H1 (cell line): ENCODE results near the gene PLEKHG3. TPM values are rescaled to one million over a fixed set of nuclear protein-coding genes. Genes with fewer than 3 reads are reported as not detected.

Experiments used
- CTCF ChIA-PET: fragments of 300-600 bp; sonication (Branson Sonifier 250); formaldehyde crosslinking; loops from one replicate; lab custom pipeline; 2021; ENCODE audit not compliant: partially characterized antibody; lab: Charles Lee
- POLR2A ChIA-PET: fragments of 300-600 bp; sonication (Branson Sonifier 250); formaldehyde crosslinking; loops from one replicate; lab custom pipeline; 2021; ENCODE audit warnings: inconsistent platforms; ENCODE audit not compliant: partially characterized antibody; lab: Charles Lee
- DNase-seq, 2 experiments: peaks; one replicate each; pipeline versions ENCODE4 v3.0.0 to v3.0.0-alpha.2; 2010 to 2022; ENCODE audit warnings: low spot score in 2 of 2, low read depth in 1 of 2, mixed read lengths in 1 of 2
- FAIRE-seq: peaks from 2 replicates; lab custom pipeline; 2011; peaks lifted over from hg19 to GRCh38; lab: Jason Lieb, UNC
- H2AFZ ChIP-seq: 2 replicates; pipeline ENCODE4 v1.8.1; 2012; ENCODE audit warnings: low read length, inconsistent platforms
- H2AK5ac ChIP-seq: 2 replicates; pipeline ENCODE4 v1.6.1; 2013; ENCODE audit warnings: low read depth, low read length
- H2BK120ac ChIP-seq: replicated peaks from 2 replicates; pipeline ENCODE3; 2013; ENCODE audit warnings: low read depth, low read length, inconsistent platforms
- H2BK12ac ChIP-seq: 2 replicates; pipeline ENCODE4 v1.6.1; 2013; ENCODE audit warnings: low read depth, low read length
- H2BK15ac ChIP-seq: 2 replicates; pipeline ENCODE4 v1.6.1; 2013; ENCODE audit warnings: low read length
- H2BK20ac ChIP-seq: 2 replicates; pipeline ENCODE4 v1.6.1; 2013; ENCODE audit warnings: low read length
- H2BK5ac ChIP-seq: 2 replicates; pipeline ENCODE4 v1.6.1; 2013; ENCODE audit warnings: low read depth, low read length
- H3K14ac ChIP-seq: 2 replicates; pipeline ENCODE4 v1.6.1; 2013; ENCODE audit warnings: inconsistent platforms; ENCODE audit not compliant: insufficient read length
- H3K18ac ChIP-seq: 2 replicates; pipeline ENCODE4 v1.6.1; 2013; ENCODE audit warnings: low read length; ENCODE audit errors: extremely low read depth
- H3K23ac ChIP-seq: 2 replicates; pipeline ENCODE4 v1.6.1; 2013; ENCODE audit warnings: inconsistent platforms; ENCODE audit not compliant: insufficient read length
- H3K23me2 ChIP-seq: 2 replicates; pipeline ENCODE4 v1.6.1; 2013; ENCODE audit warnings: low read depth, low read length
- H3K27ac ChIP-seq: 2 replicates; pipeline ENCODE4 v1.6.1; 2011; ENCODE audit warnings: low read depth, low read length, inconsistent platforms
- H3K27me3 ChIP-seq, 4 experiments: replicated peaks in 1 of 4; 1 replicate in 1 of 4; 2 replicates in 3 of 4; pipeline versions ENCODE4 v1.6.1 to v1.8.1; 2011 to 2013; ENCODE audit warnings: low read length in 3 of 4, mild to moderate bottlenecking in 3 of 4, inconsistent platforms in 2 of 4, mixed read lengths in 2 of 4, moderate library complexity in 1 of 4; ENCODE audit not compliant: control insufficient read depth in 3 of 4, insufficient read depth in 3 of 4; ENCODE audit errors: extremely low read depth in 1 of 4
- H3K36me3 ChIP-seq, 4 experiments: 2 replicates each; pipeline versions ENCODE4 v1.6.1 to v1.8.1; 2011 to 2013; ENCODE audit warnings: mild to moderate bottlenecking in 4 of 4, low read length in 3 of 4, moderate library complexity in 2 of 4, control low read depth in 1 of 4, inconsistent platforms in 1 of 4; ENCODE audit not compliant: insufficient read depth in 4 of 4, control insufficient read depth in 2 of 4
- H3K4ac ChIP-seq: replicated peaks from 2 replicates; pipeline ENCODE3; 2013; ENCODE audit warnings: low read length, low read depth, mixed read lengths, inconsistent platforms; ENCODE audit not compliant: insufficient read length
- H3K4me1 ChIP-seq, 4 experiments: replicated peaks in 1 of 4; 1 replicate in 1 of 4; 2 replicates in 3 of 4; pipeline versions ENCODE4 v1.6.1 to v1.8.1; 2011 to 2013; ENCODE audit warnings: low read length in 3 of 4, inconsistent platforms in 2 of 4, mixed read lengths in 1 of 4; ENCODE audit not compliant: insufficient read depth in 4 of 4, control insufficient read depth in 3 of 4
- H3K4me2 ChIP-seq, 2 experiments: 2 replicates each; pipeline versions ENCODE4 v1.6.1 to v1.8.1; 2011 to 2013; ENCODE audit warnings: low read depth in 2 of 2, low read length in 2 of 2, control low read depth in 1 of 2, inconsistent platforms in 1 of 2, mild to moderate bottlenecking in 1 of 2; ENCODE audit not compliant: insufficient read depth in 1 of 2
- H3K4me3 ChIP-seq, 4 experiments: fragments of 200-600, 300-600 bp in 1 of 4; sonication (generic), shearing (Covaris generic), sonication (Bioruptor Twin) in 1 of 4; 2 replicates each; pipeline versions ENCODE4 v1.5.1 to v1.8.1; 2011 to 2016; ENCODE audit warnings: low read length in 4 of 4, low read depth in 3 of 4, control low read depth in 2 of 4, inconsistent platforms in 2 of 4, mild to moderate bottlenecking in 2 of 4, mixed read lengths in 1 of 4, moderate library complexity in 1 of 4; ENCODE audit not compliant: insufficient read depth in 2 of 4; ENCODE audit errors: extremely low read depth in 1 of 4
- H3K56ac ChIP-seq: replicated peaks from 2 replicates; pipeline ENCODE3; 2013; ENCODE audit warnings: low read depth, mild to moderate bottlenecking, mixed read lengths, low read length, inconsistent platforms; ENCODE audit not compliant: insufficient read length
- H3K79me1 ChIP-seq: 2 replicates; pipeline ENCODE4 v1.6.1; 2013; ENCODE audit warnings: low read depth, low read length, control low read depth
- H3K79me2 ChIP-seq, 2 experiments: 2 replicates each; pipeline versions ENCODE4 v1.6.1 to v1.8.1; 2012 to 2013; ENCODE audit warnings: low read length in 2 of 2, mild to moderate bottlenecking in 2 of 2, inconsistent platforms in 1 of 2; ENCODE audit not compliant: insufficient read depth in 2 of 2, control insufficient read depth in 1 of 2
- H3K9ac ChIP-seq, 4 experiments: replicated peaks in 1 of 4; 1 replicate in 1 of 4; 2 replicates in 3 of 4; pipeline versions ENCODE4 v1.6.1 to v1.8.1; 2011 to 2013; ENCODE audit warnings: low read depth in 3 of 4, low read length in 3 of 4, control low read depth in 2 of 4, mild to moderate bottlenecking in 2 of 4, moderate library complexity in 2 of 4, inconsistent platforms in 1 of 4; ENCODE audit errors: extremely low read depth in 1 of 4
- H3K9me3 ChIP-seq, 2 experiments: 2 replicates each; pipeline versions ENCODE4 v1.6.1 to v1.8.1; 2012 to 2013; ENCODE audit warnings: mild to moderate bottlenecking in 2 of 2, moderate library complexity in 2 of 2, control low read depth in 1 of 2, inconsistent platforms in 1 of 2, low read depth in 1 of 2, low read length in 1 of 2, mixed read lengths in 1 of 2; ENCODE audit not compliant: insufficient read depth in 2 of 2
- H4K20me1 ChIP-seq, 2 experiments: replicated peaks in 1 of 2; 2 replicates each; pipeline versions ENCODE3 to v1.8.1; 2011 to 2013; ENCODE audit warnings: inconsistent platforms in 2 of 2, low read length in 2 of 2, mild to moderate bottlenecking in 1 of 2; ENCODE audit not compliant: insufficient read depth in 2 of 2, control insufficient read depth in 1 of 2
- H4K5ac ChIP-seq: 2 replicates; pipeline ENCODE4 v1.6.1; 2013; ENCODE audit warnings: low read length, low read depth, mixed read lengths, inconsistent platforms; ENCODE audit not compliant: insufficient read length
- H4K8ac ChIP-seq: 2 replicates; pipeline ENCODE4 v1.8.0; 2013; ENCODE audit warnings: mild to moderate bottlenecking, moderate library complexity, low read length, inconsistent platforms; ENCODE audit not compliant: insufficient read depth; ENCODE audit errors: extremely low read depth
- H4K91ac ChIP-seq: replicated peaks from 2 replicates; pipeline ENCODE3; 2013; ENCODE audit warnings: low read length, mixed read lengths, inconsistent platforms; ENCODE audit not compliant: insufficient read length
- BACH1 ChIP-seq: IDR thresholded peaks from 2 replicates; pipeline ENCODE4 v1.6.1; 2012; ENCODE audit warnings: low read length, improper control_type of control experiment
- CBX5 ChIP-seq: fragments of 300-800, 300-1000 bp; sonication (generic); IDR thresholded peaks from 2 replicates; pipeline ENCODE4 v1.7.1; 2016; ENCODE audit warnings: antibody characterized with exemption, low read length, low read depth
- FOSL1 ChIP-seq: IDR thresholded peaks from 2 replicates; pipeline ENCODE4 v1.6.1; 2011; ENCODE audit warnings: mild to moderate bottlenecking, low read depth, low read length, moderate library complexity; ENCODE audit not compliant: insufficient read depth
- KDM4A ChIP-seq: IDR thresholded peaks from one replicate; pipeline ENCODE4 v1.7.1; 2012; ENCODE audit warnings: low read depth, mild to moderate bottlenecking, moderate library complexity, low read length, inconsistent platforms; ENCODE audit not compliant: severe bottlenecking
- RAD21 ChIP-seq, 2 experiments: IDR thresholded peaks in 1 of 2; conservative IDR thresholded peaks in 1 of 2; 2 replicates each; pipeline ENCODE4 v1.6.1; 2011; ENCODE audit warnings: low read depth in 2 of 2, low read length in 2 of 2, improper control_type of control experiment in 1 of 2, inconsistent platforms in 1 of 2, mild to moderate bottlenecking in 1 of 2, moderate library complexity in 1 of 2
- SP1 ChIP-seq: IDR thresholded peaks from 2 replicates; pipeline ENCODE4 v1.6.1; 2011; ENCODE audit warnings: low read depth, low read length
- SP4 ChIP-seq: IDR thresholded peaks from 2 replicates; pipeline ENCODE4 v1.6.1; 2012; ENCODE audit warnings: low read length, inconsistent platforms
- SRF ChIP-seq: IDR thresholded peaks from 2 replicates; pipeline ENCODE4 v1.6.1; 2011; ENCODE audit warnings: mild to moderate bottlenecking, low read depth, low read length, moderate library complexity
- WGBS, 2 experiments: shearing (Covaris generic) in 1 of 2; methylation state at CpG; one replicate each; pipeline versions ENCODE4 v1.1.6 to v1.1.7; 2013 to 2015; ENCODE audit warnings: low lambda C conversion rate in 2 of 2, mixed read lengths in 2 of 2, inconsistent platforms in 1 of 2, low coverage in 1 of 2, missing lambda C conversion rate in 1 of 2; ENCODE audit not compliant: insufficient replicate concordance in 2 of 2, insufficient coverage in 1 of 2, insufficient read length in 1 of 2; ENCODE audit errors: extremely low coverage in 1 of 2, missing lambda C conversion rate in 1 of 2; 5-methylcytosine and 5-hydroxymethylcytosine counted together
- polyA plus RNA-seq, 7 experiments: library from polyadenylated mRNA; depleted of rRNA in 3 of 7; stranded (reverse) in 5 of 7; unstranded in 2 of 7; fragments of >200 nt in 5 of 7; fragments of 200-250 nt in 2 of 7; gene quantifications; 1 replicate in 5 of 7; 2 replicates in 1 of 7; 4 replicates in 1 of 7; pipeline versions ENCODE4 v1.2.1 to v1.2.3, GENCODE V29; 2011 to 2013; ENCODE audit warnings: missing spikeins in 2 of 7, mixed read lengths in 2 of 7
- total RNA-seq: library from RNA; stranded (reverse); fragmentation: NEBNext Ultra II Directional; extraction: Animal tissue kit (Norgen Biotek cat#: 25700); gene quantifications from 2 replicates; pipeline ENCODE4 v1.2.1, GENCODE V29; 2021

Gene PLEKHG3
- total and polyA plus RNA-seq, 2 of the 8 experiments (the other 6 are each of a cell fraction or from before 2014, with no cell fraction given): 43.4 to 90.6 TPM

GRCh38 chr14:64717870-64718269, 13.6 kb downstream of the PLEKHG3 start:
- H3K4me2 ChIP-seq: peak overlapping the region; percentile 69 to 88
- H3K27me3 ChIP-seq: 0 out of 7 replicates have a peak, but pooled peaks cover 0 to 3% (median 0%) of the 10 kb centered on the region in 4 experiments
- no peak for DNase-seq
- H2AK5ac ChIP-seq: peak overlapping the region; percentile 98; the same call in 1 of the 2 replicates
- H3K9ac ChIP-seq: no peak overlapping the region
- peaks cover 12 to 90% of the 10 kb centered on the region in 2 experiments for H3K79me2 ChIP-seq
- peaks cover 0 to 3% of the 10 kb centered on the region in 2 experiments for H3K9me3 ChIP-seq
- no peak overlapping the region for H2AFZ ChIP-seq
- no peak overlapping the region for H4K8ac ChIP-seq
- no peak overlapping the region for H4K5ac ChIP-seq
- no peak for FAIRE-seq
- peaks cover 25% of the 10 kb centered on the region for H3K79me1 ChIP-seq
- H3K56ac ChIP-seq: no peak overlapping the region
- H3K36me3 ChIP-seq: peaks cover 0 to 4% (median 0%) of the 10 kb centered on the region in 4 experiments; a peak in 1 of 8 replicates
- peak overlapping the region; percentile 34 for H3K14ac ChIP-seq
- H3K23me2 ChIP-seq: peaks cover 12% of the 10 kb centered on the region; the same call in 1 of the 2 replicates
- peaks cover 55 to 70% (median 57%) of the 10 kb centered on the region in 4 experiments for H3K4me1 ChIP-seq
- peak overlapping the region; percentile 70 for H4K91ac ChIP-seq
- peak overlapping the region; percentile 69; the same call in 1 of the 2 replicates for H2BK5ac ChIP-seq
- H3K18ac ChIP-seq: peak overlapping the region; percentile 88
- H3K27ac ChIP-seq: no peak overlapping the region
- H3K4ac ChIP-seq: peak overlapping the region; percentile 54
- ChIA-PET CTCF (interaction anchor here (0.6 to 5.6 kb wide), 12 partner anchors 8 to 365 kb away, joined by 3 to 74 read pairs (median 5); partner anchors contain the start of gene PLEKHG3), POLR2A (interaction anchor here (1.2 to 5.4 kb wide), 8 partner anchors 9 to 75 kb away, joined by 3 to 102 read pairs (median 4); partner anchors contain the start of gene PLEKHG3)
- peak overlapping the region in 1 of 4 experiments; percentile 53; a peak in 1 of 8 replicates for H3K4me3 ChIP-seq
- peak overlapping the region; percentile 90 for H2BK15ac ChIP-seq
- no peak overlapping the region for H3K23ac ChIP-seq
- 67% methylated on average over 6 of the region's 6 CpGs; no CpG with 5 or more reads in 1 of the 2 experiments for WGBS, 2 experiments
- peak overlapping the region; percentile 45 for H2BK120ac ChIP-seq
- H2BK12ac ChIP-seq: peak overlapping the region; percentile 91; the same call in 1 of the 2 replicates
- H2BK20ac ChIP-seq: peak overlapping the region; percentile 94
- peaks cover 17 to 35% of the 10 kb centered on the region in 2 experiments for H4K20me1 ChIP-seq
- TF ChIP-seq BACH1 (peak; percentile 40; the same call in 1 of the 2 replicates), RAD21 (IDR thresholded peaks at IDR 0.05 in 1 of 2, conservative IDR thresholded peaks at IDR 0.05 in 1 of 2; ENCODE audit: low read depth in 2 of 2, low read length in 2 of 2) (no peak), SRF (no peak), SP4 (no peak), SP1 (no peak), KDM4A (no peak), CBX5 (no peak), FOSL1 (no peak)
